ENCODE results near the gene ARNT2.

DNA sequence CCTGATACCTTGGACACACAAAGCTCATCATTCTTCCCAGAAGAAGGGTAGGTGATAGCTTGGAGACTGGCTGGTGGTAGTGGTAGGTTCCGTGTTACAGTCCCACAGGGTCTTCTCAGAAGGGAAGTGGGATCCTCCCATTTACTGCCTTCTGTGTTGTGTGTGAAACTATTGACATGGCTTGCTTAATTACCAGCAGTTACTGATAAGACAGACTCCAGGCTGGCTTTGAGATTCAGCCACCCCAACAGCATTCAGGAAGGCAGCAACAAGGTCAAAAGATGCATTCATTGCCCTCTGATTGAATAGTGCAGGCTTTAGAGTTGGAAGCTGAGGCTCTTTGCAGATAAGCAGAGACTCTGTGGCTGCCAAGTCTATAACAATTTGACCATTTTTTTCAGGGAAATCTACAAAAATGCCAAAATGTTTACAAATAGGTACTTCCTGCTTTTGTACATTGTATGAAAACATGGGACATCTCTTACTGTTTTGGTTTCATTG lies 7.7 kb downstream of the ARNT2 start:
- TF ChIP-seq, protein P1, sequence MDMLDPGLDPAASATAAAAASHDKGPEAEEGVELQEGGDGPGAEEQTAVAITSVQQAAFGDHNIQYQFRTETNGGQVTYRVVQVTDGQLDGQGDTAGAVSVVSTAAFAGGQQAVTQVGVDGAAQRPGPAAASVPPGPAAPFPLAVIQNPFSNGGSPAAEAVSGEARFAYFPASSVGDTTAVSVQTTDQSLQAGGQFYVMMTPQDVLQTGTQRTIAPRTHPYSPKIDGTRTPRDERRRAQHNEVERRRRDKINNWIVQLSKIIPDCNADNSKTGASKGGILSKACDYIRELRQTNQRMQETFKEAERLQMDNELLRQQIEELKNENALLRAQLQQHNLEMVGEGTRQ (IDR thresholded peaks at IDR 0.05) = no peak
- no peak for TF ChIP-seq POLR2A (IDR thresholded peaks at IDR 0.05; ENCODE audit: low read length)

All from A549 (cell line).